Duodenal mucosa (tissue), 2 donors: ENCODE data around the gene AKR1C1.
"Not testable (repeated sequence)": the region's sequence is repeated elsewhere in the genome, so short reads cannot be mapped to it uniquely, and the experiment has no call there.

Experiments
- H3K27ac ChIP-seq: one replicate; pipeline ENCODE4 v1.7.0; 2013; ENCODE audit warnings: low read depth, low read length
- H3K27me3 ChIP-seq, 2 donors: one replicate each; pipeline ENCODE4 v1.7.0; 2013; ENCODE audit warnings: low read length in 2 of 2, control low read depth in 1 of 2; ENCODE audit not compliant: insufficient read depth in 2 of 2, control insufficient read depth in 1 of 2
- H3K36me3 ChIP-seq, 2 donors: one replicate each; pipeline ENCODE4 v1.7.0; 2013; ENCODE audit warnings: low read length in 2 of 2, control low read depth in 1 of 2; ENCODE audit not compliant: insufficient read depth in 2 of 2, control insufficient read depth in 1 of 2
- H3K4me1 ChIP-seq, 2 donors: one replicate each; pipeline ENCODE4 v1.7.0; 2013; ENCODE audit warnings: low read length in 2 of 2, control low read depth in 1 of 2; ENCODE audit not compliant: insufficient read depth in 2 of 2, control insufficient read depth in 1 of 2
- H3K4me3 ChIP-seq, 2 donors: one replicate each; pipeline ENCODE4 v1.7.0; 2013; ENCODE audit warnings: low read length in 2 of 2, low read depth in 1 of 2
- H3K9ac ChIP-seq, 2 donors: one replicate each; pipeline ENCODE4 v1.7.0; 2013; ENCODE audit warnings: low read length in 2 of 2, low read depth in 1 of 2
- H3K9me3 ChIP-seq, 2 donors: one replicate each; pipeline ENCODE4 v1.7.0; 2013; ENCODE audit warnings: low read length in 2 of 2, control low read depth in 1 of 2; ENCODE audit not compliant: control insufficient read depth in 1 of 2

AKR1C1 gene

DNA sequence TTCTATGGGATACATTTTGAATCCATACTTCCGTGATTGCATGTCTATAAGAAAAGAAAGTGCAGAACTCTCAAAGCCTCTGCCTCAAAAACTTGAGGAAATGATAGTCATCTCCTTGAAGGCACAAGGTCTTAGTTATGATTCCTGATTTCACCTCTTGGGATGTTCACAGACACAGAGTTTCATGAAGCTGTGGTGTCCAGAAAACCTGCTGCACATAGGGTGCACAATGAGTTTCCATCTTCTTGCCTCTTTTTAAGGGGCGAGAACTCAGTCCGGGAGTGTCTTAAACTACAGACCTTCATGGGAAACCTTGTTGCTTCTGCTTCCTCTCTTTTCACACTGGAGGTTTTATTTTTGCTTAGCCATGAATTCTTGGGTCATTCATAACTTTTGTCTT lies 4.0 kb downstream of the AKR1C1 start:
- not testable (repeated sequence) for H3K27ac ChIP-seq, H3K4me1 ChIP-seq, H3K9me3 ChIP-seq, H3K9ac ChIP-seq, H3K4me3 ChIP-seq, H3K27me3 ChIP-seq, H3K36me3 ChIP-seq

GRCh38 chr10:4969289-4969688 lies 6.1 kb downstream of the AKR1C1 start:
- not testable (repeated sequence) for H3K27me3 ChIP-seq, H3K4me1 ChIP-seq, H3K9me3 ChIP-seq, H3K36me3 ChIP-seq, H3K9ac ChIP-seq, H3K27ac ChIP-seq, H3K4me3 ChIP-seq

DNA sequence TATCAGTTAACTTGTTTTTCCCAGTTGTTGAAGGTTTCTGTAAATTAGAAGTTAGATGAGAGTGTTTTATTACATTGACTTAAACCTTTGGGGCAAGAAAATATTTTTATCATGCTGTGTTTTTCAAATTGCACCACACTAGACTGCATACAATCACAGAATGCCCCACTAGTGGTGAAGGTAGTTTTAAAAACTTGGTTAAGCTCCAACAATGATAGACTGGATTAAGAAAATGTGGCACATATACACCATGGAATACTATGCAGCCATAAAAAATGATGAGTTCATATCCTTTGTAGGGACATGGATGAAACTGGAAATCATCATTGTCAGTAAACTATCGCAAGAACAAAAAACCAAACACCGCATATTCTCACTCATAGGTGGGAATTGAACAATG lies 7.1 kb downstream of the AKR1C1 start:
- not testable (repeated sequence) for H3K27ac ChIP-seq, H3K4me3 ChIP-seq, H3K27me3 ChIP-seq, H3K4me1 ChIP-seq, H3K9me3 ChIP-seq, H3K9ac ChIP-seq, H3K36me3 ChIP-seq

DNA sequence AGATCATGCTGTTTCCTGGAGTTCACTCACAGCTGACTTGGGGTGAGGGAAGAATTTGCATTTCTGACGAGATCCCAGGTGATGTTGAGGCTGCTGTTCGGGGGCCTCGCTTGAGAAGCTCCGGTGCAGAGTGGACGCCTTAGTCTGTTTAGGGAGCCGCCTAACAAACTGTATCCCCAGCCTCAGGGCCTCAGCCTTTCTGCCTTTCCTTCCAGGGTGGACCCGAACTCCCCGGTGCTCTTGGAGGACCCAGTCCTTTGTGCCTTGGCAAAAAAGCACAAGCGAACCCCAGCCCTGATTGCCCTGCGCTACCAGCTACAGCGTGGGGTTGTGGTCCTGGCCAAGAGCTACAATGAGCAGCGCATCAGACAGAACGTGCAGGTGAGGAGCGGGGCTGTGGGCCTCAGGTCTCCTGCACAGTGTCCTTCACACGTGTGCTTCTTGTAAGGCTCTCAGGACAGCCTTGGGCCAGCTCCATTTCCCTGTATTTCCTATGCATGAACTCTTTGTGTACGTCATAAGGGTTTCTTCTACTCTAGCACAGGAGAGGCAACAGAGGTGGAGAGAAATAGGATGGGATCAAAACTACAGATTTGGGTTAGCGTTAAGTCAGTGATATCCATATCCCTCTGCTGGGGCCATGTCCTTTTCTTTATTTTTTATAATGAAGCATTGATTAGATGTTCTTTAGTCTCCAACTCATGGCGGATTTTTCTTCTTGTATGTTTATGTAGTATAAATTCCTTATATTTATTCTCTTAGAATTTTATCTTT lies 9.3 kb downstream of the AKR1C1 start:
- H3K27ac ChIP-seq, H3K4me3 ChIP-seq, H3K36me3 ChIP-seq, H3K27me3 ChIP-seq, H3K9me3 ChIP-seq, H3K4me1 ChIP-seq, H3K9ac ChIP-seq: not testable (repeated sequence)

- H3K27ac ChIP-seq, H3K9me3 ChIP-seq, H3K9ac ChIP-seq, H3K4me3 ChIP-seq, H3K27me3 ChIP-seq, H3K36me3 ChIP-seq, H3K4me1 ChIP-seq: not testable (repeated sequence)
These were observed 10.1 kb downstream of the AKR1C1 start for GRCh38 chr10:4973294-4973693.

DNA sequence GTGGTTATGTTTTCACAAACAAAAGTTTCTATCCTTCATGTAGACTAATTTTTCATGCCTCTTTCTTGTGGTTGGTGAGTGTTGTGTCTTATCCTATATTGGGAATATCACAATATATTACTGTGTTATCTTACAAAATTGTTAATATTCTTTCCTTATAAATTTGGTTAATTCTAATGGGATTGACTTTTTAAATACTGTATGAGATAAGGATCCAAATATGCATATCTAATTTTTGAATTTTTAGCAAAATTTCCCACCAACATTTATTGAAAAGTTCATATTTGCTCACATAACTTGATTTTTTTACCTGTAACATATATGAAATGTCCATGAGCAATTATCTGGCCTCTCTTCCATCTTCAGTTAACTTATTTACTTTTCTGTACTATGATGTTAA lies 11.2 kb downstream of the AKR1C1 start:
- not testable (repeated sequence) for H3K9me3 ChIP-seq, H3K4me1 ChIP-seq, H3K27me3 ChIP-seq, H3K4me3 ChIP-seq, H3K9ac ChIP-seq, H3K27ac ChIP-seq, H3K36me3 ChIP-seq

- Histone ChIP-seq H3K9ac (no peak overlapping the region), H3K36me3 (peaks cover 0 to 3% of the 10 kb centered on the region in 2 donors), H3K27ac (no peak overlapping the region), H3K4me1 (peaks cover 5 to 7% of the 10 kb centered on the region in 2 donors), H3K27me3 (no peaks in the 10 kb centered on the region), H3K4me3 (no peak overlapping the region), H3K9me3 (no peaks in the 10 kb centered on the region)
These were observed 13.8 kb downstream of the AKR1C1 start for GRCh38 chr10:4977025-4977424.

GRCh38 chr10:4978870-4979269 lies 15.7 kb downstream of the AKR1C1 start:
- no peaks in the 10 kb centered on the region for H3K9me3 ChIP-seq
- H3K36me3 ChIP-seq = no peaks in the 10 kb centered on the region
- H3K4me1 ChIP-seq = peaks cover 9 to 10% of the 10 kb centered on the region in 2 donors
- H3K9ac ChIP-seq = no peak overlapping the region
- H3K4me3 ChIP-seq = no peak overlapping the region
- H3K27ac ChIP-seq = no peak overlapping the region
- no peaks in the 10 kb centered on the region for H3K27me3 ChIP-seq

- H3K4me1 ChIP-seq = peaks cover 9 to 10% of the 10 kb centered on the region in 2 donors
- H3K9ac ChIP-seq = no peak overlapping the region
- no peaks in the 10 kb centered on the region for H3K27me3 ChIP-seq
- no peak overlapping the region for H3K27ac ChIP-seq
- no peak overlapping the region for H3K4me3 ChIP-seq
- H3K9me3 ChIP-seq = no peaks in the 10 kb centered on the region
- H3K36me3 ChIP-seq = no peaks in the 10 kb centered on the region
These were observed 17.6 kb downstream of the AKR1C1 start for GRCh38 chr10:4980793-4981192.

DNA sequence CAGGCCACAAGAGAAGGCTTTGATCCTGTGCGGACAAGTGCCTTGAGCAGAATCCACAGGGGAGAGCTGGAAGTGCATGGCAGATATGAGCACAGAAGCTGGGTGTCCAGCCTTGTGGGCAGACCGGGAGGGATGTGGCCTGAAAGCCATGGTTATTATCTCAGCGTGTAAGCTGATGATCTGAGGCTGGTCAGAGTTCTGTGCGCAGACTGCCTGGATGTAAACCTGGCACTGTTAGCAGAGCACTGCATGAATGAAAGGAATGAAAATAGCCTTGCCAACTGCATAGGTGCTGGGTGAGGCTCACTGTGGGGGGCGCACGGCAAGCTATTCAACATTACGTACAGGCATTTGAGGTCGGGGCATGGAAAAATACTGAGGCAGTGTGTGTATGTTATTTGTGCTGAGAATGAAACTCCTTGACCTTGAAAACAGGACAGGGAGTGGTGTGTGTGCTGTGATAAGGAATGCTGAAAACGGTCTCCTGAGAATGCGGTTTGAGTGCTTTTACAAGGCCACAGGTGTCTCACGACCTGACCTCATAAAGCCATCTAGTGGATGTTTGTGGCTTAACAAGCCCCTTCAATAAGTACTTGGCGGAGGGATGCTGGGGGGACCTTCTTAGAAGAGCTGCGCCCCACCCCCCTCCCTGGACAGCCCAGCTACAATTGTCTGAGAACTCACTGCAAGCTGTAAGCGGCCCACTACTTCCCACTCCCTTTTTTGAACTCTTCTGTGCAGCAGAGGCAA lies 18.7 kb downstream of the AKR1C1 start:
- Histone ChIP-seq H3K9me3 (no peaks in the 10 kb centered on the region), H3K27ac (no peak overlapping the region), H3K36me3 (no peaks in the 10 kb centered on the region), H3K9ac (peak overlapping the region in 1 of 2 donors; percentile 11), H3K4me1 (peaks cover 9 to 10% of the 10 kb centered on the region in 2 donors), H3K4me3 (peak overlapping the region; percentile 38 to 48), H3K27me3 (no peaks in the 10 kb centered on the region)
